Activated CD4-positive, alpha-beta T cell treated with anti-CD3 and anti-CD28 coated beads, Interleukin-2, amount 50 U/mL, for 1 hour (primary cell): ENCODE measurements around the gene SULT4A1.
"Not testable (repeated sequence)": the region's sequence is repeated elsewhere in the genome, so short reads cannot be mapped to it uniquely, and the experiment has no call there.

Experiments
- DNase-seq: peaks from one replicate; pipeline ENCODE4 v3.0.0-alpha.2; 2020

Gene SULT4A1

GRCh38 chr22:43862074-43862881 lies at the start of gene SULT4A1:
SULT4A1 (minus strand) TSS chr22:43862513; CDS start chr22:43862382, 131 bp downstream.
- DNase-seq = no peak

- DNase-seq = no peak
These were observed 49.0 kb upstream of the SULT4A1 start for GRCh38 chr22:43911351-43911750.

GRCh38 chr22:43910178-43910695 lies 47.9 kb upstream of the SULT4A1 start:
- DNase-seq = no peak

GRCh38 chr22:43909708-43910107 lies 47.4 kb upstream of the SULT4A1 start:
- no peak for DNase-seq

- DNase-seq = no peak
These were observed 43.4 kb upstream of the SULT4A1 start for GRCh38 chr22:43905681-43906080.

GRCh38 chr22:43904412-43904811 lies 42.1 kb upstream of the SULT4A1 start:
- DNase-seq = peak; percentile 25

GRCh38 chr22:43903033-43903432 lies 40.7 kb upstream of the SULT4A1 start:
- DNase-seq = not testable (repeated sequence)

GRCh38 chr22:43901976-43902643 lies 39.8 kb upstream of the SULT4A1 start:
- no peak for DNase-seq

GRCh38 chr22:43900206-43900605 lies 37.9 kb upstream of the SULT4A1 start:
- DNase-seq = no peak

- DNase-seq = no peak
These were observed 35.5 kb upstream of the SULT4A1 start for GRCh38 chr22:43897751-43898261.

GRCh38 chr22:43895986-43896645 lies 33.8 kb upstream of the SULT4A1 start:
- no peak for DNase-seq

GRCh38 chr22:43894122-43894521 lies 31.8 kb upstream of the SULT4A1 start:
- DNase-seq = no peak

- DNase-seq = no peak
These were observed 31.0 kb upstream of the SULT4A1 start for GRCh38 chr22:43893266-43893665.

GRCh38 chr22:43892183-43892894 lies 30.0 kb upstream of the SULT4A1 start:
- DNase-seq = no peak

- no peak for DNase-seq
These were observed 29.3 kb upstream of the SULT4A1 start, which contains the start of gene PNPLA5 for GRCh38 chr22:43891360-43892182. PNPLA5 (minus strand) TSS chr22:43892013; CDS start chr22:43891880, 133 bp downstream.

GRCh38 chr22:43890901-43891331 lies 28.6 kb upstream of the SULT4A1 start:
- no peak for DNase-seq

GRCh38 chr22:43889860-43890253 lies 27.5 kb upstream of the SULT4A1 start:
- no peak for DNase-seq

GRCh38 chr22:43889201-43889859 lies 27.0 kb upstream of the SULT4A1 start:
- DNase-seq = no peak

GRCh38 chr22:43888740-43889139 lies 26.4 kb upstream of the SULT4A1 start:
- DNase-seq = no peak

GRCh38 chr22:43887391-43887790 lies 25.1 kb upstream of the SULT4A1 start:
- no peak for DNase-seq

- no peak for DNase-seq
These were observed 23.9 kb upstream of the SULT4A1 start for GRCh38 chr22:43886231-43886630.
